OCI-LY3 (cell line): ENCODE data around the gene DDX59.

ENCODE experiments used
- H2AFZ ChIP-seq: fragments of 200-600, 300-600 bp; shearing (Covaris generic); 2 replicates; pipeline ENCODE4 v1.6.0; 2014; ENCODE audit warnings: antibody characterized with exemption, low read depth, low read length
- H3K27ac ChIP-seq: fragments of 200-600, 300-600 bp; sonication (generic); 2 replicates; pipeline ENCODE4 v1.5.1; 2014; ENCODE audit warnings: mild to moderate bottlenecking, low read length, moderate library complexity, mixed read lengths
- H3K27me3 ChIP-seq: fragments of 200-600, 300-600 bp; sonication (generic); 2 replicates; pipeline ENCODE4 v1.6.1; 2014; ENCODE audit warnings: low read depth, low read length, mixed read lengths
- H3K36me3 ChIP-seq: fragments of 200-600, 300-600 bp; sonication (generic); replicated peaks from 2 replicates; pipeline ENCODE3; 2014; ENCODE audit warnings: low read depth, low read length, mixed read lengths
- H3K4me1 ChIP-seq: fragments of 300-600, 200-600 bp; sonication (generic); 2 replicates; pipeline ENCODE4 v1.6.1; 2014; ENCODE audit warnings: low read length, mixed read lengths
- H3K4me2 ChIP-seq: fragments of 200-600, 300-600 bp; sonication (generic); 2 replicates; pipeline ENCODE4 v1.6.1; 2014; ENCODE audit warnings: low read length, mixed read lengths
- H3K4me3 ChIP-seq: fragments of 300-600, 200-600 bp; sonication (generic); 2 replicates; pipeline ENCODE4 v1.5.1; 2014; ENCODE audit warnings: antibody characterized with exemption, mild to moderate bottlenecking, low read length, moderate library complexity
- H3K79me2 ChIP-seq: fragments of 300-600, 200-600 bp; shearing (Covaris generic); 2 replicates; pipeline ENCODE4 v1.6.1; 2014; ENCODE audit warnings: mild to moderate bottlenecking, low read length, mixed read lengths
- H3K9ac ChIP-seq: fragments of 300-600, 200-600 bp; shearing (Covaris generic); 2 replicates; pipeline ENCODE4 v1.6.0; 2014; ENCODE audit warnings: mild to moderate bottlenecking, low read length, moderate library complexity
- H3K9me3 ChIP-seq: fragments of 200-600, 300-600 bp; shearing (Covaris generic); 2 replicates; pipeline ENCODE4 v1.6.1; 2014; ENCODE audit warnings: low read length, mixed read lengths; ENCODE audit not compliant: insufficient read depth
- H4K20me1 ChIP-seq: fragments of 200-600, 300-600 bp; sonication (generic); 2 replicates; pipeline ENCODE4 v1.6.1; 2016; ENCODE audit warnings: low read length, mixed read lengths; ENCODE audit not compliant: insufficient read depth
- CTCF ChIP-seq: fragments of 200-600, 300-600 bp; sonication (generic); IDR thresholded peaks from 2 replicates; pipeline ENCODE4 v1.5.1; 2014; ENCODE audit warnings: antibody characterized with exemption, low read length, low read depth
- EZH2phosphoT487 ChIP-seq: fragments of 200-600 bp; shearing (Covaris generic); IDR thresholded peaks from 2 replicates; pipeline ENCODE4 v1.6.1; 2018; ENCODE audit warnings: antibody characterized with exemption, mixed run types, low read depth

The DDX59 gene

GRCh38 chr1:200669314-200670241 lies at the start of gene DDX59:
Gene DDX59, minus strand, starts transcription at chr1:200669907. Its CDS starts 3,167 bp downstream, at chr1:200666740.
- H3K4me3 ChIP-seq, result peak within 1 kb of the TSS; percentile 95
- H3K9me3 ChIP-seq, result no peaks in the 10 kb centered on the region
- peak within 1 kb of the TSS; percentile 98 for H3K9ac ChIP-seq
- peaks cover 15% of the 10 kb centered on the region for H3K4me1 ChIP-seq
- peak within 1 kb of the TSS; percentile 92 for H2AFZ ChIP-seq
- H3K27me3 ChIP-seq, result no peaks in the 10 kb centered on the region
- peaks cover 7% of the 10 kb centered on the region; the same call in 1 of the 2 replicates for H4K20me1 ChIP-seq
- peaks cover 14% of the 10 kb centered on the region for H3K36me3 ChIP-seq
- no peak for TF ChIP-seq CTCF
- peak within 1 kb of the TSS; percentile 95 for H3K4me2 ChIP-seq
- peak within 1 kb of the TSS; percentile 86 for H3K27ac ChIP-seq
- peaks cover 33% of the 10 kb centered on the region for H3K79me2 ChIP-seq

- Histone ChIP-seq H4K20me1 (no peaks in the 10 kb centered on the region), H3K4me1 (peaks cover 8% of the 10 kb centered on the region), H3K9me3 (no peaks in the 10 kb centered on the region), H3K27me3 (peaks cover 5% of the 10 kb centered on the region; the same call in 1 of the 2 replicates), H3K27ac (no peak overlapping the region), H3K9ac (no peak overlapping the region), H3K36me3 (no peaks in the 10 kb centered on the region), H3K79me2 (no peaks in the 10 kb centered on the region), H2AFZ (no peak overlapping the region), H3K4me3 (no peak overlapping the region), H3K4me2 (no peak overlapping the region)
- TF ChIP-seq EZH2phosphoT487 (no peak), CTCF (no peak)
These were observed 44.9 kb upstream of the DDX59 start for GRCh38 chr1:200714504-200715187.

GRCh38 chr1:200710166-200710565 lies 40.5 kb upstream of the DDX59 start:
- H3K4me1 ChIP-seq, result peaks cover 46% of the 10 kb centered on the region
- no peaks in the 10 kb centered on the region for H3K9me3 ChIP-seq
- H3K27me3 ChIP-seq, result no peaks in the 10 kb centered on the region
- H4K20me1 ChIP-seq, result no peaks in the 10 kb centered on the region
- no peak overlapping the region for H3K4me2 ChIP-seq
- no peak overlapping the region for H3K27ac ChIP-seq
- H3K36me3 ChIP-seq, result no peaks in the 10 kb centered on the region
- no peak overlapping the region for H3K9ac ChIP-seq
- H3K4me3 ChIP-seq, result no peak overlapping the region
- TF ChIP-seq CTCF, result no peak
- no peak for TF ChIP-seq EZH2phosphoT487
- no peak overlapping the region for H2AFZ ChIP-seq
- H3K79me2 ChIP-seq, result no peaks in the 10 kb centered on the region

- Histone ChIP-seq H3K4me1 (peaks cover 46% of the 10 kb centered on the region), H2AFZ (no peak overlapping the region), H3K27ac (no peak overlapping the region), H3K79me2 (no peaks in the 10 kb centered on the region), H4K20me1 (no peaks in the 10 kb centered on the region), H3K9me3 (no peaks in the 10 kb centered on the region), H3K9ac (no peak overlapping the region), H3K36me3 (no peaks in the 10 kb centered on the region), H3K4me3 (no peak overlapping the region), H3K27me3 (no peaks in the 10 kb centered on the region), H3K4me2 (peak overlapping the region; percentile 19)
- TF ChIP-seq EZH2phosphoT487 (no peak), CTCF (no peak)
These were observed 39.1 kb upstream of the DDX59 start for GRCh38 chr1:200708769-200709168.
